ENCODE measurements around the gene VPS26C.

- TF ChIP-seq CTCF (conservative IDR thresholded peaks at IDR 0.05; ENCODE audit: low read length) (no peak), EZH2phosphoT487 (IDR thresholded peaks at IDR 0.05; ENCODE audit: borderline replicate concordance) (no peak)
These were observed 84.9 kb downstream of the VPS26C start for GRCh38 chr21:37182222-37182621.
